K562 (cell line): Measurements from ENCODE around the gene TCOF1. TPM values are rescaled to one million over a fixed set of nuclear protein-coding genes. Genes with fewer than 3 reads are reported as not detected.

Experiments used
- ATF7 ChIP-seq: fragments of 450-650 bp; IDR thresholded peaks from 2 replicates; pipeline ENCODE4 v1.7.1; 2014; ENCODE audit warnings: mild to moderate bottlenecking, moderate library complexity
- BDP1 ChIP-seq: IDR thresholded peaks from 3 replicates; pipeline ENCODE4 v1.6.1; 2011; ENCODE audit not compliant: insufficient read length, insufficient read depth
- DMBX1 ChIP-seq: fragments of 250-450 bp; sonication (Bioruptor Pico); IDR thresholded peaks from 2 replicates; pipeline ENCODE4 v1.8.0; 2022; ENCODE audit warnings: inconsistent platforms, mild to moderate bottlenecking, moderate library complexity, borderline replicate concordance
- ELF2 ChIP-seq: fragments of 250-450 bp; sonication (Bioruptor Pico); IDR thresholded peaks from 2 replicates; pipeline ENCODE4 v1.5.0; 2021; ENCODE audit warnings: mild to moderate bottlenecking
- ELF4 ChIP-seq: fragments of 450-650 bp; formaldehyde crosslinking; IDR thresholded peaks from 2 replicates; pipeline ENCODE4 v1.4.0; 2022; ENCODE audit warnings: missing genetic modification characterization
- FOXK1 ChIP-seq: sonication (generic); formaldehyde crosslinking; IDR thresholded peaks from 2 replicates; pipeline ENCODE4 v1.8.0; 2022; ENCODE audit warnings: missing genetic modification reagents, mild to moderate bottlenecking, borderline replicate concordance
- FOXK2 ChIP-seq, 2 experiments: fragments of 450-650 bp; IDR thresholded peaks in 1 of 2; conservative IDR thresholded peaks in 1 of 2; 2 replicates each; pipeline ENCODE4 v1.6.1; 2016; ENCODE audit warnings: low read depth in 2 of 2, mild to moderate bottlenecking in 1 of 2
- GATAD2A ChIP-seq: fragments of 450-650 bp; IDR thresholded peaks from 2 replicates; pipeline ENCODE4 v1.6.1; 2017
- JUND ChIP-seq, 2 experiments: IDR thresholded peaks; 2 replicates in 1 of 2; 3 replicates in 1 of 2; pipeline ENCODE4 v1.6.1; 2011; ENCODE audit warnings: borderline replicate concordance in 2 of 2, low read depth in 2 of 2, low read length in 2 of 2, improper control_type of control experiment in 1 of 2, missing biosample characterization in 1 of 2, missing genetic modification characterization in 1 of 2, missing genetic modification reagents in 1 of 2
- KLF6 ChIP-seq: fragments of 250-450 bp; sonication (Bioruptor Pico); IDR thresholded peaks from 2 replicates; pipeline ENCODE4 v1.4.0; 2020; ENCODE audit warnings: mild to moderate bottlenecking, moderate library complexity, borderline replicate concordance
- NCOA1 ChIP-seq: fragments of 450-650 bp; IDR thresholded peaks from 2 replicates; pipeline ENCODE4 v1.6.1; 2016; ENCODE audit warnings: low read depth
- NR1H2 ChIP-seq: sonication (generic); formaldehyde crosslinking; IDR thresholded peaks from 2 replicates; pipeline ENCODE4 v1.4.0; 2020; ENCODE audit warnings: mild to moderate bottlenecking, missing genetic modification reagents
- NR2F6 ChIP-seq: fragments of 450-650 bp; formaldehyde crosslinking; IDR thresholded peaks from 2 replicates; pipeline ENCODE4 v1.4.0; 2020; ENCODE audit warnings: mild to moderate bottlenecking
- PBX2 ChIP-seq, 2 experiments: IDR thresholded peaks in 1 of 2; conservative IDR thresholded peaks in 1 of 2; 2 replicates each; pipeline ENCODE4 v1.6.1; 2016; ENCODE audit warnings: low read depth in 2 of 2, mild to moderate bottlenecking in 1 of 2, missing compliant biosample characterization in 1 of 2, missing genetic modification characterization in 1 of 2, moderate library complexity in 1 of 2
- RNF219 ChIP-seq: fragments of 250-450 bp; sonication (Bioruptor Pico); IDR thresholded peaks from 2 replicates; pipeline ENCODE4 v1.5.0; 2022; ENCODE audit warnings: mild to moderate bottlenecking
- ZNF174 ChIP-seq: fragments of 250-450 bp; sonication (Bioruptor Pico); IDR thresholded peaks from 2 replicates; pipeline ENCODE4 v1.4.0; 2020; ENCODE audit warnings: mild to moderate bottlenecking
- ZNF644 ChIP-seq: fragments of 200-800 bp; sonication (Bioruptor generic); IDR thresholded peaks from 2 replicates; pipeline ENCODE4 v1.6.1; 2016; ENCODE audit warnings: low read depth, missing genetic modification characterization, missing compliant biosample characterization
- ZSCAN32 ChIP-seq: fragments of 450-650 bp; formaldehyde crosslinking; IDR thresholded peaks from 2 replicates; pipeline ENCODE4 v1.4.0; 2020; ENCODE audit warnings: mild to moderate bottlenecking, moderate library complexity
- ZZZ3 ChIP-seq: fragments of 450-650 bp; IDR thresholded peaks from 2 replicates; pipeline ENCODE4 v1.6.1; 2016; ENCODE audit warnings: antibody characterized with exemption, mild to moderate bottlenecking, moderate library complexity
- polyA plus RNA-seq, 8 experiments: library from polyadenylated mRNA; depleted of rRNA in 4 of 8; stranded (reverse) in 5 of 8; unstranded in 3 of 8; fragments of >200 nt; fragmentation: Nextera tagmentation in 2 of 8; fragmentation: Illumina TruSeq in 1 of 8; extraction: Ambion mirVana in 2 of 8; extraction: Trizol in 1 of 8; gene quantifications; 2 replicates each; pipeline versions ENCODE4 v1.2.1 to v1.2.3, GENCODE V29; 2011 to 2014; ENCODE audit warnings: inconsistent platforms in 1 of 8, missing spikeins in 1 of 8
- total RNA-seq, 7 experiments: library from RNA; depleted of rRNA in 6 of 7; stranded (reverse); fragments of >200 nt in 6 of 7; fragmentation: Illumina TruSeq in 2 of 7; extraction: Trizol in 2 of 7; gene quantifications; 2 replicates each; pipeline versions ENCODE4 v1.2.1 to v1.2.3, GENCODE V29; 2011 to 2021; ENCODE audit warnings: low replicate concordance in 1 of 7
- TF ChIP-seq, protein P1 (sequence below): fragments of 200-800 bp; sonication (Bioruptor generic); IDR thresholded peaks from 2 replicates; pipeline ENCODE4 v1.6.1; 2017; ENCODE audit warnings: missing genetic modification characterization, missing compliant biosample characterization
- TF ChIP-seq, protein P2 (sequence below): fragments of 250-450 bp; sonication (Bioruptor Pico); IDR thresholded peaks from 2 replicates; pipeline ENCODE4 v1.4.0; 2020; ENCODE audit warnings: mild to moderate bottlenecking

TCOF1 gene
- total and polyA plus RNA-seq, 9 of the 15 experiments (the other 6 are each of a cell fraction or from before 2014, with no cell fraction given) = 9.8 to 134 (median 61.7) TPM

GRCh38 chr5:150329038-150329437 lies 28.5 kb upstream of the TCOF1 start (continued):
- TF ChIP-seq FOXK2 (conservative IDR thresholded peaks at IDR 0.05 in 1 of 2, IDR thresholded peaks at IDR 0.05 in 1 of 2; ENCODE audit: low read depth in 2 of 2) (0 out of 4 replicates have a peak, but pooled peaks of 1 of the 2 experiments have one; percentile 14), FOXK1 (CRISPR knock-in tag) (no peak), DMBX1 (CRISPR knock-in tag) (0 out of 2 replicates have a peak, but pooled peaks have one; percentile 12), ZSCAN32 (CRISPR knock-in tag) (no peak), ZNF644 (no peak), ELF2 (CRISPR knock-in tag) (no peak), PBX2 (CRISPR knock-in tag; IDR thresholded peaks at IDR 0.05; ENCODE audit: low read depth) (no peak), PBX2 (tag; conservative IDR thresholded peaks at IDR 0.05; ENCODE audit: low read depth) (peak; percentile 23; the same call in 1 of the 2 replicates), ATF7 (no peak), ZNF174 (CRISPR knock-in tag) (no peak), RNF219 (CRISPR knock-in tag) (no peak), ELF4 (CRISPR knock-in tag) (peak; percentile 76; the same call in 1 of the 2 replicates), NCOA1 (no peak), KLF6 (CRISPR knock-in tag) (0 out of 2 replicates have a peak, but pooled peaks have one; percentile 30), NR1H2 (CRISPR knock-in tag) (no peak), NR2F6 (CRISPR knock-in tag) (no peak), BDP1 (no peak), ZZZ3 (no peak), GATAD2A (no peak), JUND (IDR thresholded peaks at IDR 0.05; ENCODE audit: borderline replicate concordance, low read depth, low read length) (no peak), JUND (tag; IDR thresholded peaks at IDR 0.05; ENCODE audit: borderline replicate concordance, low read depth, low read length) (peak; percentile 28; the same call in 1 of the 3 replicates)
- TF ChIP-seq, protein P1, sequence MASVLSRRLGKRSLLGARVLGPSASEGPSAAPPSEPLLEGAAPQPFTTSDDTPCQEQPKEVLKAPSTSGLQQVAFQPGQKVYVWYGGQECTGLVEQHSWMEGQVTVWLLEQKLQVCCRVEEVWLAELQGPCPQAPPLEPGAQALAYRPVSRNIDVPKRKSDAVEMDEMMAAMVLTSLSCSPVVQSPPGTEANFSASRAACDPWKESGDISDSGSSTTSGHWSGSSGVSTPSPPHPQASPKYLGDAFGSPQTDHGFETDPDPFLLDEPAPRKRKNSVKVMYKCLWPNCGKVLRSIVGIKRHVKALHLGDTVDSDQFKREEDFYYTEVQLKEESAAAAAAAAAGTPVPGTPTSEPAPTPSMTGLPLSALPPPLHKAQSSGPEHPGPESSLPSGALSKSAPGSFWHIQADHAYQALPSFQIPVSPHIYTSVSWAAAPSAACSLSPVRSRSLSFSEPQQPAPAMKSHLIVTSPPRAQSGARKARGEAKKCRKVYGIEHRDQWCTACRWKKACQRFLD (CRISPR knock-in tag) = no peak
- TF ChIP-seq, protein P2, sequence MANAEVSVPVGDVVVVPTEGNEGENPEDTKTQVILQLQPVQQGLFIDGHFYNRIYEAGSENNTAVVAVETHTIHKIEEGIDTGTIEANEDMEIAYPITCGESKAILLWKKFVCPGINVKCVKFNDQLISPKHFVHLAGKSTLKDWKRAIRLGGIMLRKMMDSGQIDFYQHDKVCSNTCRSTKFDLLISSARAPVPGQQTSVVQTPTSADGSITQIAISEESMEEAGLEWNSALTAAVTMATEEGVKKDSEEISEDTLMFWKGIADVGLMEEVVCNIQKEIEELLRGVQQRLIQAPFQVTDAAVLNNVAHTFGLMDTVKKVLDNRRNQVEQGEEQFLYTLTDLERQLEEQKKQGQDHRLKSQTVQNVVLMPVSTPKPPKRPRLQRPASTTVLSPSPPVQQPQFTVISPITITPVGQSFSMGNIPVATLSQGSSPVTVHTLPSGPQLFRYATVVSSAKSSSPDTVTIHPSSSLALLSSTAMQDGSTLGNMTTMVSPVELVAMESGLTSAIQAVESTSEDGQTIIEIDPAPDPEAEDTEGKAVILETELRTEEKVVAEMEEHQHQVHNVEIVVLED (CRISPR knock-in tag) = no peak
